ENCODE results near the gene CCDC91. TPM values are rescaled to one million over a fixed set of nuclear protein-coding genes. Genes with fewer than 3 reads are reported as not detected.
A peak's percentile ranks its signal among the peaks of the same experiment; 100 is the strongest.

The CCDC91 gene
- total RNA-seq, 1 donor from 2014 or later = 47.0 TPM

- intact Hi-C loops (cut with DNase I) = no loop called here
- no peak for ATAC-seq
Measured at GRCh38 chr12:28539691-28540323, 349.6 kb downstream of the CCDC91 start.

GRCh38 chr12:28540324-28540714 lies 350.1 kb downstream of the CCDC91 start:
- DNase-seq (ENCODE audit: missing footprints) = no peak
- intact Hi-C loops (cut with DNase I) = no loop called here

More at GRCh38 chr12:28539691-28540323, 349.6 kb downstream of the CCDC91 start:
- DNase-seq (ENCODE audit: missing footprints) = no peak

GRCh38 chr12:28543021-28543890 lies 353.0 kb downstream of the CCDC91 start:
- ATAC-seq = no peak
- intact Hi-C loops (cut with DNase I) = no loop called here
- DNase-seq (ENCODE audit: missing footprints) = no peak

More at GRCh38 chr12:28540324-28540714, 350.1 kb downstream of the CCDC91 start:
- no peak for ATAC-seq

- intact Hi-C loops (cut with DNase I) = no loop called here
- no peak for DNase-seq (ENCODE audit: missing footprints)
- ATAC-seq = no peak
Measured at GRCh38 chr12:28550757-28551704, 360.8 kb downstream of the CCDC91 start.

- DNase-seq (ENCODE audit: missing footprints) (no peak), ATAC-seq (no peak)
- intact Hi-C loops (cut with DNase I) = no loop called here
Measured at GRCh38 chr12:28552251-28552970, 362.2 kb downstream of the CCDC91 start.

GRCh38 chr12:28555748-28556147 lies 365.5 kb downstream of the CCDC91 start:
- DNase-seq (ENCODE audit: missing footprints) (no peak), ATAC-seq (no peak)
- intact Hi-C loops (cut with DNase I) = no loop called here

- DNase-seq (ENCODE audit: missing footprints) (no peak), ATAC-seq (no peak)
- intact Hi-C loops (cut with DNase I) = no loop called here
Measured at GRCh38 chr12:28558250-28558649, 368.0 kb downstream of the CCDC91 start.

GRCh38 chr12:28563286-28563685 lies 373.0 kb downstream of the CCDC91 start:
- DNase-seq (ENCODE audit: missing footprints) = no peak
- ATAC-seq = no peak
- intact Hi-C loops (cut with DNase I) = no loop called here

GRCh38 chr12:28563936-28564335 lies 373.7 kb downstream of the CCDC91 start:
- intact Hi-C loops (cut with DNase I) = no loop called here
- ATAC-seq (no peak), DNase-seq (ENCODE audit: missing footprints) (no peak)

- no peak for ATAC-seq
- intact Hi-C loops (cut with DNase I) = no loop called here
Measured at GRCh38 chr12:28568118-28568517, 377.9 kb downstream of the CCDC91 start.

GRCh38 chr12:28568704-28569103 lies 378.4 kb downstream of the CCDC91 start:
- ATAC-seq = no peak
- DNase-seq (ENCODE audit: missing footprints) = no peak
- intact Hi-C loops (cut with DNase I) = no loop called here

More at GRCh38 chr12:28568118-28568517, 377.9 kb downstream of the CCDC91 start:
- DNase-seq (ENCODE audit: missing footprints) = no peak

GRCh38 chr12:28569698-28570411 lies 379.6 kb downstream of the CCDC91 start:
- ATAC-seq (peak; percentile 76), DNase-seq (ENCODE audit: missing footprints) (no peak)
- intact Hi-C loops (cut with DNase I) = no loop called here

GRCh38 chr12:28570811-28571210 lies 380.6 kb downstream of the CCDC91 start:
- intact Hi-C loops (cut with DNase I) = no loop called here
- ATAC-seq = no peak
- DNase-seq (ENCODE audit: missing footprints) = no peak

- DNase-seq (ENCODE audit: missing footprints) = no peak
- peak; percentile 79 for ATAC-seq
- intact Hi-C loops (cut with DNase I) = no loop called here
Measured at GRCh38 chr12:28574746-28575592, 384.7 kb downstream of the CCDC91 start.

- DNase-seq (ENCODE audit: missing footprints) (no peak), ATAC-seq (peak; percentile 8)
- intact Hi-C loops (cut with DNase I) = no loop called here
Measured at GRCh38 chr12:28575593-28576205, 385.4 kb downstream of the CCDC91 start.

GRCh38 chr12:28578361-28578760 lies 388.1 kb downstream of the CCDC91 start:
- ATAC-seq (no peak), DNase-seq (ENCODE audit: missing footprints) (no peak)
- intact Hi-C loops (cut with DNase I) = no loop called here

GRCh38 chr12:28578833-28579252 lies 388.6 kb downstream of the CCDC91 start:
- intact Hi-C loops (cut with DNase I) = no loop called here
- no peak for ATAC-seq
- no peak for DNase-seq (ENCODE audit: missing footprints)

All from Right ventricle myocardium inferior (tissue), 1 donor.